Endodermal cell (in vitro differentiated cells): Measurements from ENCODE around the gene RIMBP2. TPM values are rescaled to one million over a fixed set of nuclear protein-coding genes. Genes with fewer than 3 reads are reported as not detected.
A peak's percentile ranks its signal among the peaks of the same experiment; 100 is the strongest.

Source experiments
- DNase-seq: peaks from one replicate; pipeline ENCODE4 v3.0.0-alpha.2; 2017
- H3K27ac ChIP-seq: 2 replicates; pipeline ENCODE4 v1.5.1; 2013; ENCODE audit warnings: mild to moderate bottlenecking, low read depth, low read length, moderate library complexity
- H3K27me3 ChIP-seq: 2 replicates; pipeline ENCODE4 v1.6.1; 2013; ENCODE audit warnings: mild to moderate bottlenecking, low read length, moderate library complexity; ENCODE audit not compliant: insufficient read depth, control insufficient read depth, poor library complexity, severe bottlenecking
- H3K36me3 ChIP-seq: 2 replicates; pipeline ENCODE4 v1.7.0; 2013; ENCODE audit warnings: mild to moderate bottlenecking, low read length, moderate library complexity; ENCODE audit not compliant: control insufficient read depth, insufficient read depth
- H3K4me1 ChIP-seq: one replicate; pipeline ENCODE4 v1.7.0; 2013; ENCODE audit warnings: low read length; ENCODE audit not compliant: control insufficient read depth, insufficient read depth
- H3K4me3 ChIP-seq: 2 replicates; pipeline ENCODE4 v1.5.1; 2013; ENCODE audit warnings: mild to moderate bottlenecking, low read length, moderate library complexity
- H3K9ac ChIP-seq: 2 replicates; pipeline ENCODE4 v1.6.1; 2013; ENCODE audit warnings: mild to moderate bottlenecking, low read length, moderate library complexity; ENCODE audit not compliant: poor library complexity, severe bottlenecking; ENCODE audit errors: extremely low read depth
- H3K9me3 ChIP-seq: 2 replicates; pipeline ENCODE4 v1.6.1; 2013; ENCODE audit warnings: mild to moderate bottlenecking, low read length, moderate library complexity; ENCODE audit not compliant: control insufficient read depth
- H3K27ac Mint-ChIP-seq: 2 replicates; pipeline ENCODE4 v1.8.0; 2020; ENCODE audit warnings: mixed read lengths
- H3K27me3 Mint-ChIP-seq: 2 replicates; pipeline ENCODE4 v1.8.0; 2021; ENCODE audit warnings: mild to moderate bottlenecking, mixed read lengths; ENCODE audit not compliant: insufficient read depth
- H3K36me3 Mint-ChIP-seq: 2 replicates; pipeline ENCODE4 v1.8.0; 2020; ENCODE audit warnings: low read depth, mixed read lengths
- H3K4me1 Mint-ChIP-seq: 2 replicates; pipeline ENCODE4 v1.8.0; 2020; ENCODE audit warnings: mixed read lengths
- H3K4me3 Mint-ChIP-seq: 2 replicates; pipeline ENCODE4 v1.8.0; 2020; ENCODE audit warnings: mild to moderate bottlenecking, moderate library complexity, mixed read lengths
- H3K9me3 Mint-ChIP-seq: 2 replicates; pipeline ENCODE4 v1.8.0; 2020; ENCODE audit warnings: mild to moderate bottlenecking, mixed read lengths
- CTCF ChIP-seq: fragments of 200-600 bp; sonication (generic); conservative IDR thresholded peaks from 2 replicates; pipeline ENCODE4 v1.5.0; 2021; ENCODE audit warnings: antibody characterized with exemption, mild to moderate bottlenecking
- WGBS, 2 experiments: methylation state at CpG; one replicate each; pipeline versions ENCODE4 v1.1.5 to v1.1.7; 2013; ENCODE audit warnings: missing lambda C conversion rate in 2 of 2, mixed read lengths in 1 of 2; ENCODE audit not compliant: insufficient coverage in 1 of 2, insufficient read length in 1 of 2; 5-methylcytosine and 5-hydroxymethylcytosine counted together
- total RNA-seq, 2 donors: library from RNA; stranded (reverse); fragmentation: NEBNext Ultra II Directional in 1 of 2; extraction: Animal tissue kit (Norgen Biotek cat#: 25700) in 1 of 2; gene quantifications; 2 replicates in 1 of 2; 3 replicates in 1 of 2; pipeline ENCODE4 v1.2.1, GENCODE V29; 2021

The RIMBP2 gene
- total RNA-seq, 2 donors from 2014 or later: 0.13 to 3.4 TPM

- Histone ChIP-seq H3K9me3 (no peaks in the 10 kb centered on the region), H3K27ac (peak overlapping the region; percentile 44), H3K4me3 (no peak overlapping the region), H3K36me3 (no peaks in the 10 kb centered on the region), H3K4me1 (no peaks in the 10 kb centered on the region), H3K27me3 (no peaks in the 10 kb centered on the region), H3K9ac (no peak overlapping the region)
- DNase-seq: no peak
- Mint-ChIP-seq H3K36me3 (no peaks in the 10 kb centered on the region), H3K4me1 (peaks cover under 1% of the 10 kb centered on the region), H3K27me3 (no peaks in the 10 kb centered on the region), H3K27ac (no peak overlapping the region), H3K9me3 (no peaks in the 10 kb centered on the region), H3K4me3 (no peak overlapping the region)
- TF ChIP-seq CTCF: no peak
- 93 to 98% methylated on average over 15 to 28 of the region's 28 CpGs for WGBS, 2 experiments
Observed at GRCh38 chr12:130460611-130461446, 255.3 kb downstream of the RIMBP2 start.

DNA sequence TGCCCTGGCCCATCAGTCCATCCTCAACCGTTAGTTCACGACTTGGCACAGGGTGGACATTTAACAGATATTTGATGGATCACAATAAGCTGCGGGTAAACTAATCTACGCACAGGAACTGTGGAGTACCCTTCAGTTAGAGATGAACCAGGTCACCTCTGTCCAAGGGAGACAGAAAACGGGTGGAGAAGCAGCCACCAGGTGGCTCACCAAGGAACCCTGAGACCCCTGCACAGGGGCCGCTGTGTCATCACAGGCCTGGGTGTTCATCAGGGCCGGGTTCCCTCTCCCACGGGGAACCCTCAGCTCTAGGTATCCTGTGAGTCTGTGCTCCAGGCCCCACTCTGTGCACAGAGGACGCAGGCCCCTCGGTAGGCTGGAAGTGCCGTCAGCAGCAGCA is 256.2 kb downstream of the RIMBP2 start:
- Mint-ChIP-seq H3K4me3 (no peak overlapping the region), H3K9me3 (no peaks in the 10 kb centered on the region), H3K36me3 (no peaks in the 10 kb centered on the region), H3K27me3 (no peaks in the 10 kb centered on the region), H3K4me1 (no peaks in the 10 kb centered on the region), H3K27ac (no peak overlapping the region)
- TF ChIP-seq CTCF: peak; percentile 66
- no peaks in the 10 kb centered on the region for H3K9me3 ChIP-seq
- H3K27me3 ChIP-seq: no peaks in the 10 kb centered on the region
- WGBS, 2 experiments: 81 to 84% methylated on average over 7 to 11 of the region's 11 CpGs
- no peak overlapping the region for H3K27ac ChIP-seq
- H3K4me1 ChIP-seq: no peaks in the 10 kb centered on the region
- DNase-seq: peak; percentile 77
- H3K4me3 ChIP-seq: no peak overlapping the region
- H3K36me3 ChIP-seq: no peaks in the 10 kb centered on the region
- no peak overlapping the region for H3K9ac ChIP-seq

GRCh38 chr12:130458341-130458740 is 257.8 kb downstream of the RIMBP2 start:
- Histone ChIP-seq H3K27ac (no peak overlapping the region), H3K27me3 (no peaks in the 10 kb centered on the region), H3K4me3 (no peak overlapping the region), H3K9ac (no peak overlapping the region), H3K9me3 (no peaks in the 10 kb centered on the region), H3K4me1 (no peaks in the 10 kb centered on the region), H3K36me3 (no peaks in the 10 kb centered on the region)
- Mint-ChIP-seq H3K27me3 (no peaks in the 10 kb centered on the region), H3K4me3 (no peak overlapping the region), H3K4me1 (no peaks in the 10 kb centered on the region), H3K27ac (no peak overlapping the region), H3K9me3 (no peaks in the 10 kb centered on the region), H3K36me3 (no peaks in the 10 kb centered on the region)
- 72 to 82% methylated on average over 10 to 12 of the region's 12 CpGs for WGBS, 2 experiments
- no peak for DNase-seq
- TF ChIP-seq CTCF: no peak
